K562 (cell line): Measurements from ENCODE around the gene UBN2. TPM values are rescaled to one million over a fixed set of nuclear protein-coding genes. Genes with fewer than 3 reads are reported as not detected.

Experiments
- CBX5 ChIP-seq: IDR thresholded peaks from 2 replicates; pipeline ENCODE4 v1.6.1; 2014; ENCODE audit warnings: low read depth, borderline replicate concordance
- CREB3 ChIP-seq: fragments of 450-650 bp; conservative IDR thresholded peaks from 2 replicates; pipeline ENCODE4 v1.6.1; 2016; ENCODE audit warnings: missing genetic modification characterization, low read depth, mild to moderate bottlenecking, missing compliant biosample characterization, moderate library complexity
- FOXM1 ChIP-seq, 2 experiments: fragments of 450-650 bp in 1 of 2; sonication (generic) in 1 of 2; formaldehyde crosslinking in 1 of 2; IDR thresholded peaks; 2 replicates each; pipeline versions ENCODE4 v1.6.1 to v1.9.0; 2017 to 2022; ENCODE audit warnings: low read depth in 2 of 2, mild to moderate bottlenecking in 2 of 2, missing genetic modification reagents in 1 of 2, moderate library complexity in 1 of 2
- GTF2F1 ChIP-seq: IDR thresholded peaks from 2 replicates; pipeline ENCODE4 v1.6.1; 2011; ENCODE audit warnings: low read depth, low read length, improper control_type of control experiment
- GTF3C2 ChIP-seq: IDR thresholded peaks from 3 replicates; pipeline ENCODE4 v1.6.1; 2011; ENCODE audit warnings: borderline replicate concordance, mild to moderate bottlenecking, moderate library complexity; ENCODE audit not compliant: insufficient read length; ENCODE audit errors: extremely low read depth
- ILK ChIP-seq: fragments of 450-650 bp; IDR thresholded peaks from 2 replicates; pipeline ENCODE4 v1.6.1; 2016; ENCODE audit warnings: missing genetic modification characterization, low read depth, mild to moderate bottlenecking, missing compliant biosample characterization, moderate library complexity, borderline replicate concordance
- MAFK ChIP-seq: IDR thresholded peaks from 2 replicates; pipeline ENCODE4 v1.6.1; 2011; ENCODE audit warnings: low read length, improper control_type of control experiment
- POLR2B ChIP-seq: fragments of 450-650 bp; IDR thresholded peaks from 2 replicates; pipeline ENCODE4 v1.6.1; 2018; ENCODE audit warnings: low read depth; ENCODE audit not compliant: partially characterized antibody
- SAFB ChIP-seq: fragments of 200-400 bp; formaldehyde crosslinking; IDR thresholded peaks from 2 replicates; pipeline ENCODE4 v1.6.1; 2017; ENCODE audit warnings: low read depth, low read length, borderline replicate concordance
- SIN3A ChIP-seq, 2 experiments: fragments of 150-350 bp in 1 of 2; IDR thresholded peaks; 2 replicates each; pipeline ENCODE4 v1.6.1; 2011 to 2016; ENCODE audit warnings: borderline replicate concordance in 2 of 2, low read depth in 2 of 2, low read length in 2 of 2, mild to moderate bottlenecking in 2 of 2, moderate library complexity in 2 of 2; ENCODE audit not compliant: control insufficient read depth in 1 of 2
- SIX5 ChIP-seq, 2 experiments: IDR thresholded peaks; 2 replicates each; pipeline ENCODE4 v1.6.1; 2011; ENCODE audit warnings: low read length in 2 of 2, borderline replicate concordance in 1 of 2, low read depth in 1 of 2, mild to moderate bottlenecking in 1 of 2, moderate library complexity in 1 of 2; ENCODE audit not compliant: insufficient read depth in 1 of 2
- SP2 ChIP-seq: IDR thresholded peaks from 2 replicates; pipeline ENCODE4 v1.6.1; 2011; ENCODE audit warnings: mild to moderate bottlenecking, low read depth, low read length, moderate library complexity; ENCODE audit not compliant: poor library complexity, severe bottlenecking; ENCODE audit errors: extremely low read depth
- ZC3H4 ChIP-seq: sonication (generic); formaldehyde crosslinking; IDR thresholded peaks from 2 replicates; pipeline ENCODE4 v1.9.0; 2021; ENCODE audit warnings: missing genetic modification reagents, borderline replicate concordance
- ZNF347 ChIP-seq: fragments of 450-650 bp; formaldehyde crosslinking; IDR thresholded peaks from 2 replicates; pipeline ENCODE4 v1.4.0; 2020; ENCODE audit warnings: low read depth, mild to moderate bottlenecking, moderate library complexity
- ZNF41 ChIP-seq: fragments of 250-450 bp; sonication (Bioruptor Pico); conservative IDR thresholded peaks from 2 replicates; pipeline ENCODE4 v1.4.0; 2020; ENCODE audit warnings: mild to moderate bottlenecking
- ZNF696 ChIP-seq: fragments of 250-450 bp; sonication (Bioruptor Pico); conservative IDR thresholded peaks from 2 replicates; pipeline ENCODE4 v1.4.0; 2020; ENCODE audit warnings: mild to moderate bottlenecking, moderate library complexity
- ZNF778 ChIP-seq: fragments of 450-650 bp; formaldehyde crosslinking; IDR thresholded peaks from 2 replicates; pipeline ENCODE4 v1.4.0; 2020; ENCODE audit warnings: mild to moderate bottlenecking, moderate library complexity
- polyA plus RNA-seq, 8 experiments: library from polyadenylated mRNA; depleted of rRNA in 4 of 8; stranded (reverse) in 5 of 8; unstranded in 3 of 8; fragments of >200 nt; fragmentation: Nextera tagmentation in 2 of 8; fragmentation: Illumina TruSeq in 1 of 8; extraction: Ambion mirVana in 2 of 8; extraction: Trizol in 1 of 8; gene quantifications; 2 replicates each; pipeline versions ENCODE4 v1.2.1 to v1.2.3, GENCODE V29; 2011 to 2014; ENCODE audit warnings: inconsistent platforms in 1 of 8, missing spikeins in 1 of 8
- total RNA-seq, 7 experiments: library from RNA; depleted of rRNA in 6 of 7; stranded (reverse); fragments of >200 nt in 6 of 7; fragmentation: Illumina TruSeq in 2 of 7; extraction: Trizol in 2 of 7; gene quantifications; 2 replicates each; pipeline versions ENCODE4 v1.2.1 to v1.2.3, GENCODE V29; 2011 to 2021; ENCODE audit warnings: low replicate concordance in 1 of 7
- TF ChIP-seq, protein P1 (sequence below): fragments of 200-800 bp; sonication (Bioruptor generic); IDR thresholded peaks from 2 replicates; pipeline ENCODE4 v1.6.1; 2016; ENCODE audit warnings: missing genetic modification characterization, missing compliant biosample characterization

UBN2 gene
- total and polyA plus RNA-seq, 9 of the 15 experiments (the other 6 are each of a cell fraction or from before 2014, with no cell fraction given) = 1.2 to 19.5 (median 9.9) TPM

DNA sequence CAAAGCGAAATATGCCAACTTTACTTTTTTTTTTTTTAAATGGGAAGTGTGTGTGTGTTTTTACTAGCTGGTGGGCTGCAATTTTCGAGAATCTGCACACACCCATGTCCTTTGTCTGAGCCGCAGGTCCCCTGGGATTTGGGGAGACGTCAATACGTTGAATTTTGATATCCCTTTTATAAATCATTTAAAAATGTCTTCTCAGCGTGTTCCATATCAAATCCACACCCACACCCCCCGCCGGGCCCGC is 109.7 kb downstream of the UBN2 start (continued):
- TF ChIP-seq GTF3C2 (no peak), FOXM1 (IDR thresholded peaks at IDR 0.05; ENCODE audit: low read depth) (no peak; the same call in 1 of the 2 replicates), FOXM1 (CRISPR knock-in tag; IDR thresholded peaks at IDR 0.05; ENCODE audit: low read depth) (no peak), POLR2B (no peak), ILK (tag) (peak; percentile 58; the same call in 1 of the 2 replicates), CREB3 (tag) (no peak), ZNF347 (CRISPR knock-in tag) (no peak), SP2 (no peak), SAFB (no peak), ZNF696 (CRISPR knock-in tag) (no peak), SIX5 (IDR thresholded peaks at IDR 0.05; ENCODE audit: borderline replicate concordance in 1 of 2, insufficient read depth in 1 of 2, low read depth in 1 of 2, low read length in 2 of 2) (no peak), ZNF778 (CRISPR knock-in tag) (no peak), ZC3H4 (CRISPR knock-in tag) (peak; percentile 73; the same call in 1 of the 2 replicates), ZNF41 (peak; percentile 16; the same call in 1 of the 2 replicates), CBX5 (no peak), GTF2F1 (no peak), MAFK (no peak), SIN3A (IDR thresholded peaks at IDR 0.05; ENCODE audit: borderline replicate concordance in 2 of 2, control insufficient read depth in 1 of 2, low read depth in 2 of 2, low read length in 2 of 2) (no peak)
- TF ChIP-seq, protein P1, sequence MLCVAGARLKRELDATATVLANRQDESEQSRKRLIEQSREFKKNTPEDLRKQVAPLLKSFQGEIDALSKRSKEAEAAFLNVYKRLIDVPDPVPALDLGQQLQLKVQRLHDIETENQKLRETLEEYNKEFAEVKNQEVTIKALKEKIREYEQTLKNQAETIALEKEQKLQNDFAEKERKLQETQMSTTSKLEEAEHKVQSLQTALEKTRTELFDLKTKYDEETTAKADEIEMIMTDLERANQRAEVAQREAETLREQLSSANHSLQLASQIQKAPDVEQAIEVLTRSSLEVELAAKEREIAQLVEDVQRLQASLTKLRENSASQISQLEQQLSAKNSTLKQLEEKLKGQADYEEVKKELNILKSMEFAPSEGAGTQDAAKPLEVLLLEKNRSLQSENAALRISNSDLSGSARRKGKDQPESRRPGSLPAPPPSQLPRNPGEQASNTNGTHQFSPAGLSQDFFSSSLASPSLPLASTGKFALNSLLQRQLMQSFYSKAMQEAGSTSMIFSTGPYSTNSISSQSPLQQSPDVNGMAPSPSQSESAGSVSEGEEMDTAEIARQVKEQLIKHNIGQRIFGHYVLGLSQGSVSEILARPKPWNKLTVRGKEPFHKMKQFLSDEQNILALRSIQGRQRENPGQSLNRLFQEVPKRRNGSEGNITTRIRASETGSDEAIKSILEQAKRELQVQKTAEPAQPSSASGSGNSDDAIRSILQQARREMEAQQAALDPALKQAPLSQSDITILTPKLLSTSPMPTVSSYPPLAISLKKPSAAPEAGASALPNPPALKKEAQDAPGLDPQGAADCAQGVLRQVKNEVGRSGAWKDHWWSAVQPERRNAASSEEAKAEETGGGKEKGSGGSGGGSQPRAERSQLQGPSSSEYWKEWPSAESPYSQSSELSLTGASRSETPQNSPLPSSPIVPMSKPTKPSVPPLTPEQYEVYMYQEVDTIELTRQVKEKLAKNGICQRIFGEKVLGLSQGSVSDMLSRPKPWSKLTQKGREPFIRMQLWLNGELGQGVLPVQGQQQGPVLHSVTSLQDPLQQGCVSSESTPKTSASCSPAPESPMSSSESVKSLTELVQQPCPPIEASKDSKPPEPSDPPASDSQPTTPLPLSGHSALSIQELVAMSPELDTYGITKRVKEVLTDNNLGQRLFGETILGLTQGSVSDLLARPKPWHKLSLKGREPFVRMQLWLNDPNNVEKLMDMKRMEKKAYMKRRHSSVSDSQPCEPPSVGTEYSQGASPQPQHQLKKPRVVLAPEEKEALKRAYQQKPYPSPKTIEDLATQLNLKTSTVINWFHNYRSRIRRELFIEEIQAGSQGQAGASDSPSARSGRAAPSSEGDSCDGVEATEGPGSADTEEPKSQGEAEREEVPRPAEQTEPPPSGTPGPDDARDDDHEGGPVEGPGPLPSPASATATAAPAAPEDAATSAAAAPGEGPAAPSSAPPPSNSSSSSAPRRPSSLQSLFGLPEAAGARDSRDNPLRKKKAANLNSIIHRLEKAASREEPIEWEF (CRISPR knock-in tag) = no peak
